Measurements from ENCODE around the gene FGF8. TPM values are rescaled to one million over a fixed set of nuclear protein-coding genes. Genes with fewer than 3 reads are reported as not detected.

The FGF8 gene
- total and polyA plus RNA-seq, 2 donors (not counting 3 experiments of a cell fraction or from before 2014, with no cell fraction given): 0.44 TPM; not detected in 1

- Histone ChIP-seq H3K9me1 (replicated peaks; ENCODE audit: control insufficient read depth, extremely low read depth, insufficient read depth, low read length) (no peaks in the 10 kb centered on the region), H3K27ac (ENCODE audit: insufficient read depth, low read depth, low read length) (no peak overlapping the region), H3K9ac (replicated peaks; ENCODE audit: extremely low read depth, insufficient read depth, low read length) (no peak overlapping the region), H3K4me2 (ENCODE audit: insufficient read depth, low read length) (no peak overlapping the region), H4K20me1 (replicated peaks; ENCODE audit: control insufficient read depth, extremely low read depth, insufficient read depth, low read length) (no peaks in the 10 kb centered on the region), H3K4me3 (replicated peaks in 1 of 3; ENCODE audit: insufficient read depth in 1 of 3, low read depth in 1 of 3, low read length in 3 of 3) (no peak overlapping the region), H3K9me3 (replicated peaks; ENCODE audit: control insufficient read depth, insufficient read depth, low read length) (no peaks in the 10 kb centered on the region), H3K36me3 (ENCODE audit: control insufficient read depth in 2 of 2, extremely low read depth in 1 of 2, insufficient read depth in 2 of 2, low read length in 2 of 2) (no peaks in the 10 kb centered on the region), H3K4me1 (ENCODE audit: control insufficient read depth, extremely low read depth, insufficient read depth, low read length) (no peaks in the 10 kb centered on the region), H2AFZ (ENCODE audit: low read depth, low read length) (no peak overlapping the region), H3K79me2 (ENCODE audit: control insufficient read depth, insufficient read depth, low read length) (no peaks in the 10 kb centered on the region), H3K27me3 (ENCODE audit: control insufficient read depth in 2 of 2, insufficient read depth in 2 of 2, low read length in 2 of 2) (peaks cover 9 to 21% of the 10 kb centered on the region in 2 experiments)
- FAIRE-seq (no peak), DNase-seq (ENCODE audit: low read depth, low spot score) (no peak)
- no TSS peak for BruUV-seq (replicated peaks)
- intact Hi-C loops (cut with micrococcal nuclease): no loop called here
- dilution Hi-C loops (cut with MboI; ENCODE audit: extremely low pct_ligation_motif_present, low sequenced_read_pairs): no loop called here
- ChIA-PET POLR2A (no interaction called here), CTCF (interaction anchor here (1.4 to 1.5 kb wide), 2 partner anchors 21 to 123 kb away, joined by 3 to 4 read pairs; no protein-coding TSS in a partner anchor)
- TF ChIP-seq JUN (IDR thresholded peaks at IDR 0.05; ENCODE audit: borderline replicate concordance, insufficient read depth, insufficient read length, low read depth): no peak
Observed at GRCh38 chr10:101725296-101726114, 50.4 kb downstream of the FGF8 start.

GRCh38 chr10:101724446-101724845, 51.5 kb downstream of the FGF8 start:
- no peak for FAIRE-seq
- no peaks in the 10 kb centered on the region for H4K20me1 ChIP-seq (replicated peaks; ENCODE audit: control insufficient read depth, extremely low read depth, insufficient read depth, low read length)
- no peaks in the 10 kb centered on the region for H3K9me1 ChIP-seq (replicated peaks; ENCODE audit: control insufficient read depth, extremely low read depth, insufficient read depth, low read length)
- H3K27ac ChIP-seq (ENCODE audit: insufficient read depth, low read depth, low read length): no peak overlapping the region
- no peaks in the 10 kb centered on the region for H3K36me3 ChIP-seq (ENCODE audit: control insufficient read depth in 2 of 2, extremely low read depth in 1 of 2, insufficient read depth in 2 of 2, low read length in 2 of 2)
- no peak overlapping the region for H3K9ac ChIP-seq (replicated peaks; ENCODE audit: extremely low read depth, insufficient read depth, low read length)
- H3K79me2 ChIP-seq (ENCODE audit: control insufficient read depth, insufficient read depth, low read length): no peaks in the 10 kb centered on the region
- no TSS peak for BruUV-seq (replicated peaks)
- no peak overlapping the region for H3K4me3 ChIP-seq (replicated peaks in 1 of 3; ENCODE audit: insufficient read depth in 1 of 3, low read depth in 1 of 3, low read length in 3 of 3)
- H3K9me3 ChIP-seq (replicated peaks; ENCODE audit: control insufficient read depth, insufficient read depth, low read length): no peaks in the 10 kb centered on the region
- intact Hi-C loops (cut with micrococcal nuclease): no loop called here
- H3K4me1 ChIP-seq (ENCODE audit: control insufficient read depth, extremely low read depth, insufficient read depth, low read length): no peaks in the 10 kb centered on the region
- H3K27me3 ChIP-seq (ENCODE audit: control insufficient read depth in 2 of 2, insufficient read depth in 2 of 2, low read length in 2 of 2): peaks cover 10 to 21% of the 10 kb centered on the region in 2 experiments
- TF ChIP-seq POLR2AphosphoS5 (IDR thresholded peaks at IDR 0.05; ENCODE audit: insufficient read depth, low read depth, low read length): no peak
- TF ChIP-seq POLR2A (IDR thresholded peaks at IDR 0.05; ENCODE audit: low read depth, low read length): no peak
- no peak for TF ChIP-seq MYC (IDR thresholded peaks at IDR 0.05; ENCODE audit: low read depth, low read length)
- no peak for TF ChIP-seq JUN (IDR thresholded peaks at IDR 0.05; ENCODE audit: borderline replicate concordance, insufficient read depth, insufficient read length, low read depth)
- TF ChIP-seq CTCF (IDR thresholded peaks at IDR 0.05; ENCODE audit: extremely low read depth in 1 of 2, insufficient read depth in 1 of 2, low read depth in 1 of 2, low read length in 2 of 2): no peak
- TF ChIP-seq GATA2 (IDR thresholded peaks at IDR 0.05; ENCODE audit: insufficient read depth, insufficient read length, low read depth, low read length): no peak
- no peak for TF ChIP-seq FOS (IDR thresholded peaks at IDR 0.05; ENCODE audit: borderline replicate concordance, insufficient read depth, low read length)
- TF ChIP-seq EZH2 (IDR thresholded peaks at IDR 0.05; ENCODE audit: borderline replicate concordance, low read depth, low read length, severe bottlenecking): no peak
- TF ChIP-seq, protein P1, sequence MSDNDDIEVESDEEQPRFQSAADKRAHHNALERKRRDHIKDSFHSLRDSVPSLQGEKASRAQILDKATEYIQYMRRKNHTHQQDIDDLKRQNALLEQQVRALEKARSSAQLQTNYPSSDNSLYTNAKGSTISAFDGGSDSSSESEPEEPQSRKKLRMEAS (IDR thresholded peaks at IDR 0.05; ENCODE audit: insufficient read depth, insufficient read length): no peak
- no peak for DNase-seq (ENCODE audit: low read depth, low spot score)
- dilution Hi-C loops (cut with MboI; ENCODE audit: extremely low pct_ligation_motif_present, low sequenced_read_pairs): no loop called here
- no peak overlapping the region for H2AFZ ChIP-seq (ENCODE audit: low read depth, low read length)
- POLR2A ChIA-PET: no interaction called here
- no peak overlapping the region for H3K4me2 ChIP-seq (ENCODE audit: insufficient read depth, low read length)
- CTCF ChIA-PET: no interaction called here

All from endothelial cell of umbilical vein (primary cell).